Brain microvascular endothelial cell (primary cell): ENCODE measurements around the gene TIE1.

Experiments used
- DNase-seq: peaks from one replicate; pipeline ENCODE4 v3.0.0-alpha.2; 2020
- H3K27ac ChIP-seq: fragments of 250-450 bp; sonication (Bioruptor Pico); 2 replicates; pipeline ENCODE4 v1.5.1; 2020; ENCODE audit warnings: mild to moderate bottlenecking, moderate library complexity
- H3K27me3 ChIP-seq: fragments of 250-450 bp; sonication (Bioruptor Pico); replicated peaks from 2 replicates; pipeline ENCODE4 v1.5.1; 2020; ENCODE audit warnings: mild to moderate bottlenecking
- H3K36me3 ChIP-seq: fragments of 250-450 bp; sonication (Bioruptor Pico); replicated peaks from 2 replicates; pipeline ENCODE4 v1.5.1; 2020; ENCODE audit warnings: mild to moderate bottlenecking
- H3K4me3 ChIP-seq: 2 replicates; pipeline ENCODE4 v1.5.1; 2011; ENCODE audit warnings: low read depth, mild to moderate bottlenecking, control low read depth, low read length, moderate library complexity
- CTCF ChIP-seq: IDR thresholded peaks from 2 replicates; pipeline ENCODE4 v1.5.1; 2011; ENCODE audit warnings: low read depth, mild to moderate bottlenecking, moderate library complexity, low read length, control low read depth, inconsistent platforms; ENCODE audit errors: missing control alignments
- in situ Hi-C: cut with HindIII; loops from 2 replicates; pipeline ENCODE4 v1.10.0; 2017; ENCODE audit warnings: low sequenced_read_pairs, low pct_ligation_motif_present

The TIE1 gene

DNA sequence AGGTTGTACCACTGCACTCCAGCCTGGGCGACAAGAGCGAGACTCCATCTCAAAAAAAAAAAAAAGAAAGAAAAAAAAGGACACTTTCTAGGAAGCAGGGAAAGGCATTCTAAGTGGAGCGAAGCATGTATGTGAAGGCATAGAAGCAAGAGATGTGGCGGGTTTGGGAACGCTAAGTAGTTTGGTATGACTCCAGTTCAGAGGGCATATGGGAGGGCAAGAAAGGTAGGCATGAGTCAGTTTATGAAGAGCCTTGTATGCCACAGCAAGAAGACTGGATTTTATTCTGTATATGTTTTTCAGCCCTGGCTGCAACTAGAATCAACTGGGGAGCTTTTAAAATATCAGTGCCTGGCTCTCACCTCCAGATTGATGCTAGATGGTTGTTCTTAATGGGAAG is 71.4 kb downstream of the TIE1 start:
- peak overlapping the region; percentile 49 for H3K27ac ChIP-seq
- H3K36me3 ChIP-seq = no peaks in the 10 kb centered on the region
- TF ChIP-seq CTCF = no peak
- no peak overlapping the region for H3K4me3 ChIP-seq
- DNase-seq = no peak
- no peaks in the 10 kb centered on the region for H3K27me3 ChIP-seq
- in situ Hi-C loops = no loop called here
